ENCODE results near the gene TBCB.

- TF ChIP-seq POLR2A (IDR thresholded peaks at IDR 0.05) (no peak), CTCF (IDR thresholded peaks at IDR 0.05) (no peak)
Measured at GRCh38 chr19:36151144-36152018, 36.1 kb downstream of the TBCB start.

Measured in lower leg skin (tissue), 3 donors.